Testis (tissue), 3 donors: Measurements from ENCODE around the gene PKN3. TPM values are rescaled to one million over a fixed set of nuclear protein-coding genes. Genes with fewer than 3 reads are reported as not detected.
"Not testable (repeated sequence)": the region's sequence is repeated elsewhere in the genome, so short reads cannot be mapped to it uniquely, and the experiment has no call there.

ENCODE experiments used
- DNase-seq: peaks from one replicate; pipeline ENCODE4 v3.0.0-alpha.2; 2019
- H3K27ac ChIP-seq, 2 donors: fragments of 200-600 bp; sonication (generic); one replicate each; pipeline ENCODE4 v1.5.1; 2019
- H3K27me3 ChIP-seq: fragments of 200-600 bp; sonication (generic); one replicate; pipeline ENCODE4 v1.5.1; 2019
- H3K36me3 ChIP-seq: fragments of 200-600 bp; sonication (generic); one replicate; pipeline ENCODE4 v1.5.1; 2017; ENCODE audit warnings: low read depth; ENCODE audit errors: missing control alignments
- H3K4me1 ChIP-seq: fragments of 200-600 bp; sonication (generic); one replicate; pipeline ENCODE4 v1.5.1; 2019
- H3K4me3 ChIP-seq, 2 donors: fragments of 200-600 bp; sonication (generic); one replicate each; pipeline ENCODE4 v1.5.1; 2017 to 2019
- H3K9me3 ChIP-seq: fragments of 200-600 bp; sonication (generic); one replicate; pipeline ENCODE4 v1.5.1; 2017
- POLR2A ChIP-seq: fragments of 450-650 bp; IDR thresholded peaks from one replicate; pipeline ENCODE4 v1.6.1; 2017; ENCODE audit warnings: antibody characterized with exemption, mild to moderate bottlenecking, moderate library complexity
- WGBS, 2 donors: methylation state at CpG; one replicate each; pipeline ENCODE4 v1.1.5; 2018; 5-methylcytosine and 5-hydroxymethylcytosine counted together
- intact Hi-C: fragments of 100-400 bp; cut with DNase I; formaldehyde crosslinking; loops from one replicate; pipeline ENCODE4 v1.15.1; 2023; ENCODE audit warnings: low total_unique reads
- polyA plus RNA-seq: library from polyadenylated mRNA; stranded (reverse); fragments of 350-450 nt; fragmentation: Illumina TruSeq; extraction: RNeasy Lipid Tissue Mini Kit (QIAGEN cat#74804); gene quantifications from one replicate; pipeline ENCODE4 v1.2.3, GENCODE V29; 2014; ENCODE audit warnings: low read depth, low replicate concordance; ENCODE audit not compliant: insufficient read depth
- total RNA-seq, 2 donors: library from RNA; depleted of rRNA; stranded (reverse); fragments of >200 nt; gene quantifications; one replicate each; pipeline ENCODE4 v1.2.3, GENCODE V29; 2016
- TF ChIP-seq, protein P1 (sequence below), 3 experiments: fragments of 450-650 bp in 2 of 3; fragments of 200-600 bp in 1 of 3; sonication (generic) in 1 of 3; IDR thresholded peaks; one replicate each; pipeline ENCODE4 v1.5.1; 2016 to 2019; ENCODE audit warnings: antibody characterized with exemption in 3 of 3, mild to moderate bottlenecking in 2 of 3, moderate library complexity in 1 of 3

Gene PKN3
- total and polyA plus RNA-seq, 3 donors from 2014 or later = 3.6 to 7.2 (median 4.2) TPM

- 2 to 3% methylated on average over 11 to 23 of the region's 83 CpGs for WGBS, 2 donors
- TF ChIP-seq POLR2A = no peak
- TF ChIP-seq, protein P1, sequence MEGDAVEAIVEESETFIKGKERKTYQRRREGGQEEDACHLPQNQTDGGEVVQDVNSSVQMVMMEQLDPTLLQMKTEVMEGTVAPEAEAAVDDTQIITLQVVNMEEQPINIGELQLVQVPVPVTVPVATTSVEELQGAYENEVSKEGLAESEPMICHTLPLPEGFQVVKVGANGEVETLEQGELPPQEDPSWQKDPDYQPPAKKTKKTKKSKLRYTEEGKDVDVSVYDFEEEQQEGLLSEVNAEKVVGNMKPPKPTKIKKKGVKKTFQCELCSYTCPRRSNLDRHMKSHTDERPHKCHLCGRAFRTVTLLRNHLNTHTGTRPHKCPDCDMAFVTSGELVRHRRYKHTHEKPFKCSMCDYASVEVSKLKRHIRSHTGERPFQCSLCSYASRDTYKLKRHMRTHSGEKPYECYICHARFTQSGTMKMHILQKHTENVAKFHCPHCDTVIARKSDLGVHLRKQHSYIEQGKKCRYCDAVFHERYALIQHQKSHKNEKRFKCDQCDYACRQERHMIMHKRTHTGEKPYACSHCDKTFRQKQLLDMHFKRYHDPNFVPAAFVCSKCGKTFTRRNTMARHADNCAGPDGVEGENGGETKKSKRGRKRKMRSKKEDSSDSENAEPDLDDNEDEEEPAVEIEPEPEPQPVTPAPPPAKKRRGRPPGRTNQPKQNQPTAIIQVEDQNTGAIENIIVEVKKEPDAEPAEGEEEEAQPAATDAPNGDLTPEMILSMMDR (IDR thresholded peaks at IDR 0.05) = no peak
- H3K27me3 ChIP-seq = no peaks in the 10 kb centered on the region
- H3K4me1 ChIP-seq = peaks cover 17% of the 10 kb centered on the region
- intact Hi-C loops = no loop called here
- no peaks in the 10 kb centered on the region for H3K9me3 ChIP-seq
- DNase-seq = peak; percentile 58
- no peaks in the 10 kb centered on the region for H3K36me3 ChIP-seq
- peak overlapping the region; percentile 50 to 75 for H3K27ac ChIP-seq
- peak overlapping the region; percentile 79 to 96 for H3K4me3 ChIP-seq
Measured at GRCh38 chr9:128689820-128690683, 12.3 kb upstream of the PKN3 start.

- WGBS, 2 donors = 10 to 11% methylated on average over 5 of the region's 5 CpGs
- no peak for DNase-seq
- intact Hi-C loops = no loop called here
- peaks cover 15% of the 10 kb centered on the region for H3K4me1 ChIP-seq
- H3K36me3 ChIP-seq = no peaks in the 10 kb centered on the region
- peak overlapping the region; percentile 50 to 75 for H3K27ac ChIP-seq
- no peaks in the 10 kb centered on the region for H3K27me3 ChIP-seq
- TF ChIP-seq, protein P1 (IDR thresholded peaks at IDR 0.05) = no peak
- TF ChIP-seq POLR2A = no peak
- no peaks in the 10 kb centered on the region for H3K9me3 ChIP-seq
- peak overlapping the region; percentile 79 to 96 for H3K4me3 ChIP-seq
Measured at GRCh38 chr9:128690684-128691034, 11.6 kb upstream of the PKN3 start.

GRCh38 chr9:128693738-128694137, 8.6 kb upstream of the PKN3 start:
- WGBS, 2 donors = 76 to 83% methylated on average over 3 of the region's 3 CpGs
- H3K4me1 ChIP-seq = peaks cover 12% of the 10 kb centered on the region
- H3K9me3 ChIP-seq, DNase-seq, H3K36me3 ChIP-seq, H3K4me3 ChIP-seq, H3K27me3 ChIP-seq, H3K27ac ChIP-seq, intact Hi-C loops: not testable (repeated sequence)

DNA sequence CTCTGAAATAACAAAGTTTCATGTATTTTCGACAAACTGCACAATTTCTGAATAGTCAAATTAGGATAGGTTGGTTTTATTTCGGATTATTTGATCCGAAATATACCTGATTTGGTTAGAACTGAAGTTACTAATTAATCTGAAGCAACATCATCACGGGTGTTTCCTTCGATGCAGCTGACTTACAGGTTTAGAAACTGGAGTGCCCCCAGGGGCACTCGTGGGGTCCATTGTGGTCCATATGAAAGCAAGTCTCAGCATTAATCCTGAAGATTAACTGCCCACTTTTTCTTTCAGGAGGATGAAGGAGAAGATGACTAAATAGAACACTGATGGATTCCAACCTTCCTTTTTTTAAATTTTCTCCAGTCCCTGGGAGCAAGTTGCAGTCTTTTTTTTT, 8.0 kb upstream of the PKN3 start:
- TF ChIP-seq, protein P1 (IDR thresholded peaks at IDR 0.05) = no peak
- TF ChIP-seq POLR2A = no peak
- no peak for DNase-seq
- Histone ChIP-seq H3K9me3 (no peaks in the 10 kb centered on the region), H3K4me3 (no peak overlapping the region), H3K4me1 (peaks cover 12% of the 10 kb centered on the region), H3K27me3 (no peaks in the 10 kb centered on the region), H3K27ac (no peak overlapping the region), H3K36me3 (no peaks in the 10 kb centered on the region)
- intact Hi-C loops = no loop called here
- 78 to 81% methylated on average over 6 of the region's 6 CpGs for WGBS, 2 donors

DNA sequence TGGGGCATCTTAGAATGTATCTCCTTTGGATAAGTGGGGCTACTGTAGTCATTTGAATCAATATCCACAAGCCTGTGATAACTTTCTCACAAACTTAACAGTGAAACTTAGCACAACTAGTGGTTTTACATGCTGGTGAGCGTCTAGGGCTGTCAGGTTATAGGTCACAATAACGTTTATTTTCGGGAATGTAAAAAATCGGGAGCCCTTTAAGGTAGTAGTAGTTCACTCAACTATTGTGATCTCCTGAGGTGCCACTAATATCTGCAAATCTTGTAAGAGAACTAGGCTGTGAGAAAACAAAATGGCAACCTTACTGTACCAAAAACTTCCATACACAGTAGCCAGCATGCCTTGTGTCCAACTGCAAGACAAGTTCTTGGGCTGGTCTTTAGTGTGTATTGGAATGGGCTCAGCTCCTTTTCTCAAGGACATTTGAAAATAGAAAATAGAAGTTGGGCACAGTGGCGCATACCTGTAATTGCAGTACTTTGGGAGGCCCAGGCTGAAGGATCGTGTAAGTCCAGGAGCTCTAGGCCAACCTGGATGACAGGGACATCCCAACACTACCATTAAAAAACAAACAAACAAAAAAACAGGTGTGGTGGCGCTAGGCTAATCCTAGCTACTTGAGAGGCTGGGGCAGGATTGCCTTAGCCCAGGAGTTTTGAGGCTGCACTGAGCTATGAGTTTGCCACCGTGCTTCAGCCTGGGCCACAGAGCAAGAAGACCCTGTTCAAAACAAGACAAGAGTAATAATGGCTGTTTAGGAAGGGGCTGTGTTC, 5.2 kb upstream of the PKN3 start:
- Histone ChIP-seq H3K4me3 (no peak overlapping the region), H3K4me1 (no peaks in the 10 kb centered on the region), H3K36me3 (no peaks in the 10 kb centered on the region), H3K27ac (no peak overlapping the region), H3K27me3 (no peaks in the 10 kb centered on the region), H3K9me3 (no peaks in the 10 kb centered on the region)
- intact Hi-C loops = no loop called here
- DNase-seq = no peak
- 72 to 73% methylated on average over 8 of the region's 8 CpGs for WGBS, 2 donors
- TF ChIP-seq, protein P1 (IDR thresholded peaks at IDR 0.05) = no peak
- no peak for TF ChIP-seq POLR2A

DNA sequence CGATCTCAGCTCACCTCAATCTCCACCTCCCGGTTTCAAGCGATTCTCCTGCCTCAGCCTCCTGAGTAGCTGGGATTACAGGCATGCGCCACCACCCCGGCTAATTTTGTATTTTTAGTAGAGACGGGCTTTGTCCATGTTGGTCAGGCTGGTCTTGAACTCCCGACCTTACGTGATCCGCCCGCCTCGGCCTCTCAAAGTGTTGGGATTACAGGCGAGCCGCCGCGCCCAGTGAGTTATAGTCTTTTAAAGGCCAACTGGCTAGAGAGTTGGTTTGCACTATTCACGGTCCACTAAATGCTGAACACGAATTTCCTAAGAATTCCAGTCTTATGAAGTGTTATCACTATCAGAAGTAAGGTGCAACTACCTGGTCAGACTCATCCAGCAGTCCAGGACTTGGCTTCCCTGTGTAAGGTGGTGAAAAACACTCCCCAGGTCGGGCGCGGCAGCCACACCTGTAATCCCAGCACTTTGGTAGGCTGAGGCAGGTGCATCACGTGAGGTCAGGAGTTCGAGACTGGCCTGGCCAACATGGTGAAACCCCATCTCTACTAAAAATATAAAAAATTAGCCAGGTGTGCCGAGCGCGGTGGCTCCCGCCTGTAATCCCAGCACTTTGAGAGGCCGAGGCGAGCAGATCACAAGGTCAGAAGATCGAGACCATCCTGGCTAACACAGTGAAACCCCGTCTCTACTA, 3.1 kb upstream of the PKN3 start:
- H3K4me1 ChIP-seq, DNase-seq, intact Hi-C loops, H3K36me3 ChIP-seq, H3K4me3 ChIP-seq, H3K27me3 ChIP-seq, H3K27ac ChIP-seq, H3K9me3 ChIP-seq: not testable (repeated sequence)
- 91 to 95% methylated on average over 30 of the region's 30 CpGs for WGBS, 2 donors
